GDM1 (cell line): Measurements from ENCODE around the gene SPHK2.
A peak's percentile ranks its signal among the peaks of the same experiment; 100 is the strongest.
"Not testable (repeated sequence)": the region's sequence is repeated elsewhere in the genome, so short reads cannot be mapped to it uniquely, and the experiment has no call there.

Experiments
- DNase-seq: peaks from one replicate; lab custom pipeline; 2025; lab: John Stamatoyannopoulos, UW

The SPHK2 gene, protein sequence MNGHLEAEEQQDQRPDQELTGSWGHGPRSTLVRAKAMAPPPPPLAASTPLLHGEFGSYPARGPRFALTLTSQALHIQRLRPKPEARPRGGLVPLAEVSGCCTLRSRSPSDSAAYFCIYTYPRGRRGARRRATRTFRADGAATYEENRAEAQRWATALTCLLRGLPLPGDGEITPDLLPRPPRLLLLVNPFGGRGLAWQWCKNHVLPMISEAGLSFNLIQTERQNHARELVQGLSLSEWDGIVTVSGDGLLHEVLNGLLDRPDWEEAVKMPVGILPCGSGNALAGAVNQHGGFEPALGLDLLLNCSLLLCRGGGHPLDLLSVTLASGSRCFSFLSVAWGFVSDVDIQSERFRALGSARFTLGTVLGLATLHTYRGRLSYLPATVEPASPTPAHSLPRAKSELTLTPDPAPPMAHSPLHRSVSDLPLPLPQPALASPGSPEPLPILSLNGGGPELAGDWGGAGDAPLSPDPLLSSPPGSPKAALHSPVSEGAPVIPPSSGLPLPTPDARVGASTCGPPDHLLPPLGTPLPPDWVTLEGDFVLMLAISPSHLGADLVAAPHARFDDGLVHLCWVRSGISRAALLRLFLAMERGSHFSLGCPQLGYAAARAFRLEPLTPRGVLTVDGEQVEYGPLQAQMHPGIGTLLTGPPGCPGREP

DNA sequence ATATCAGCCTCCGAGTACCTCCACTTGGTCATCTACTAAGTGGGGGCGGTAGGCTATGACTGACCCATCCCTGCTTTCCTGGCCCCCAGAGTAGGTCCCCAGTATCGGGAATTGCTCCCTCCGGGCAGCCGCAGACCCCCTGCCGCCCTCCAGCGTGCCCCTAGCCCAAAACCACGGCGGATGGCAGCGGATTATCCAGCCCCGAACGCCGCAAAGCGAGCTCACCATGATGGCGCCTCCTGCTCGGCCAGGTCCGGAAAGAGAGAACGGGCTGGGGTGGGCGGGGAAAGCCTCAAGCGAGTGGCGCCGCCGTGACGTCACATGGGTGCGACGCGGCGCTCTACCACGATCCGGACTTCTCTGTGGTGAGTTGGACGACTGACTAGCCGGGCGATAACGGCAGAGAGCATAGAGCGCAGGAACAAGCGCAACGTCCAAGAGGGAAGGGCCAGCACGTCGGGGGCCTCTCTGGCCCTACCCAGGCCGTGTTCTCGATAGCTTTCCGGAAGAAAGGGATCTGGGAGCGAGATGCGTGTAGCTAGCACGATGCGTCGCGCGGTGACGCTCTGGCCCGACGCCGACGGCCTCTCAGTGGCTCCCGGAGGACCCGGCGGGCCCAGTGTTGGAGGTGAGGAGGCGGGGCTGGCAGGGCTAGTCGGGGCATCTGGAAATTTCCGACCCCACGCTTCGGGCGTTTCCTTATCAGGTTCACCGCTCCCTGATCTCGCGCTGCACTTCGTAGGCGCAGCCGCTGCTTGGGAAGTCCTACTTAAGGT lies at the start of gene SPHK2, which contains the start of gene RPL18:
SPHK2 (plus strand) TSS at position 591 of the 776 bp plus-strand sequence. CDS start 1,009 bp downstream, outside the sequence.
RPL18 (minus strand) TSS at position 263 of the 776 bp plus-strand sequence; CDS start at position 228, 35 bp downstream.
- peak; percentile 100 for DNase-seq

DNA sequence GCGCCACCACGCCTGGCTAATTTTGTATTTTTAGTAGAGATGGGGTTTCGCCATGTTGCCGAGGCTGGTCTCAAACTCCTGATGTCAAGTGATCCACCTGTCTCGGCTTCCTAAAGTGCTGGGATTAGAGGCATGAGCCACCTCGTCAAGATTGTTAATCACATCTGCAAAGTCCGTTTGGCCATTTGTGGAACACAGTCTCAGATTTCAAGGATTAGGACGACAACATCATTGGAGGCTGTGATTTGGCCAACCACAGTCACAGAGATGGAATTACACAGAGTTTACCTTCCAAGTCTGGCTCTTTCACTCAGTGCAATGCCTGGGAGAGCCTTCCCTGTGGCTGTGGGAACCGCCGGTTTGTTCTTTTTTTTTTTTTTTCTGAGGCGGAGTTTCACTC lies 49.5 kb upstream of the SPHK2 start:
- DNase-seq = no peak

DNA sequence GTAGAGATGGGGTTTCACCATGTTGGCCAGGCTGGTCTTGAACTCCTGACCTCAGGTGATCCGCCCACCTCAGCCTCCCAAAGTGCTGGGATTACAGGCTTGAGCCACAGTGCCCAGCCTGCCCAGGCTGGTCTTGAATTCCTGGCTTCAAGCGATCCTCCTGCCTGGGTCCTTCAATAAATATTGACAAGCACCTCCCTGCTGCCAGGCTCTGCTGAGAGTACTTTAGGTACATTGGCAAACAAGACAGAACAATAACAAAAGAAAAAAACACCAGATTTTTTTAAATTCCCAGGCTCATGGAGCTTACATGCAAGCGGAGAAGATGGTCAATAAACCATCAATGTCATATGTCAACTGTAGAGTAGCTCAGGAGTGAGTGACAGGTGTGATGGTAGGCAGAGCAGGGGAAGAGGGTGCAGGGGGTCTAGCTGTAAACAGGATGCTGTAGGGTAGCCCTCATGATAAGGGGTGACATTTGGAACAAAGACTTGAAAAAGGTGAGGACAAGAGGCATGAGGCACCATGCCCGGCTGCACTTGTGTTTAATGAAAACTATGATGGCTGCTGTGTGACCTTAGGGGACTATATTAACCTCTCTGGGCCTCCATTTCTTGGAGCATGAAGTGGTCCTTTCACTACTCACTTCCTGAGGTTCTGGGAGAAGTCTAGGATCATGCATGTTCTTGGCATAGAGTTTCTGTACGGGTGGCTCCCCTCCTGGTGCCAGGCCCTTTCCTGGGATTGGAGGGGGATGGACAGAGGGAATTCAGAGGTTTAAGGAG lies 47.7 kb upstream of the SPHK2 start:
- DNase-seq = no peak

DNA sequence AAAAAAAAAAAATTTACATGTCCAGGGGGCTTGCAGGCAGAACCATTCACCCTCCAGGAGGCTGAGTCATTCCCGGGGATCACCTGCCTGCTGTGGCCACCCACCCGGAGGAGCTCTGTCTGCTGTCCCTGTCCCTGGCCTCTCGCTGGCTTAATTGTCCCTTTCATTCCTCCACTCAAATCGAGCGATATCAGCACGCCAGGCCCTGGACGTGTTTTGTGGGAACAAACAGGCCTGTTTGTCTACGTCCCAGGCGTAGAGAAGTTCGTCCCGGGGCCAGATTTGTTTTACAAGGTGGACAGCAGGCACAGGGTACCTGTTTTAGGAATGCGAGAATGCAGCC lies 46.2 kb upstream of the SPHK2 start:
- no peak for DNase-seq

DNA sequence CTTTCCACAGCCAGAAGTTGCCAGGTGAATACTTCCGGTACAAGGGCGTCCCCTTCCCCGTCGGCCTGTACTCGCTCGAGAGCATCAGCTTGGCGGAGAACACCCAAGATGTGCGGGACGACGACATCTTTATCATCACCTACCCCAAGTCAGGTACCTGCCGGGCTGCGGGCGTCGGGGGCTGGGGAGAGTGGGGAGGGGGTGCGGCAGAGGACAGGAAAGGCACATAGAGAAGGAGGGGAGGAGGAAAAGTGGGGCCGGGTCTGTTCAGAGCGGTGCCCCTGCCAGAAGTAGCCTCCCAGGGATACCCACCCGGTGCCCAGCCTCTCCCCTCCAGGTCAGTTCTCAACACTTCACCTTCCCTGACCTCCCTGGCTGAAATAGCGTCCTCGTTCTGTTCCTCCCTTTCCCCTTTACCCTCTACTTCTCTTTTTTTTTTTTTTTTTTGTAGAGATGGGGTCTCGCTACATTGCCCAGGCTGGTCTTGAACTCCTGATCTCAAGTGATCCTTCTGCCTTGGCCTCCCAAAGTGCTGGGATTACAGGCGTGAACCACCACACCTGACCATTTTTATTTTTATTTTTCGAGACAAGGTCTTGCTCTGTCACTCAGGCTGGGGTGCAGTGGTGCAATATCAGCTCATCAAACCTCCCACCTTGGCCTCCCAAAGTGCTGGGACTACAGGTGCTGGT lies 43.2 kb upstream of the SPHK2 start:
- DNase-seq = no peak

DNA sequence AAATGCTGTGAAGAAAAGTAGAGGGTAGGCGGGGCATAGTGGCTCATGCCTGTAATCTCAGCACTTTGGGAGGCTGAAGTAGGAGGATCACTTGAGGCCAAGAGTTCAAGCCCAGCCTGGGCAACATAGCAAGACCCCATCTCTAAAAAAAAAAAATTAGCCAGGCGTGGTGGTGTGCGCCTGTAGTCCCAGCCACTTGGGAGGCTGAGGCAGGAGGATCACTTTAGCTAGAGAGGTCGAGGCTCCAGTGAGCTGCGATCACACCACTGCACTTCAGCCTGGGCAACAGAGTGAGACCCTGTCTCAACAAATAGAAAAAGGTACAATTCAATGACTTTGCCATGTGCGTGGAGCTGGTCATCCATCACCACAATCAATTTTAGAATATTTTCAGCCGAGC lies 41.4 kb upstream of the SPHK2 start:
- not testable (repeated sequence) for DNase-seq

DNA sequence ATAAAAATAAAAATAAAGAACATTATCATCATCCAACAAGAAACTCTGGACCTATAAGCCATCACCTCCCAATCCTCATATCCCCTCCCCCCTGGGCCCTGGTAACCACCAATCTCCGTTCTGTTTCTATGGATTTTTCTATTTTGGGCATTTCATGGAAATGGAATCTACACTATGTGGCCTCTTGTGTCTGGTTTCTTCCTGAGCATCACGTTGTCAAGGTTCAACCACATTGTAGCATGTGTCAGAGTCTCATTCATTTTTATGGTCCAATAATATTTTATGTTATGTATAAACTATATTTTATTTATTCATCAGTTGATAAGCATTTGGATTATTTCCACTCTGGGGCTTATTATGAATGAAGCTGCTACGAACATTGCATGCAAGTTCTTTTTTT lies 40.4 kb upstream of the SPHK2 start:
- DNase-seq = no peak

DNA sequence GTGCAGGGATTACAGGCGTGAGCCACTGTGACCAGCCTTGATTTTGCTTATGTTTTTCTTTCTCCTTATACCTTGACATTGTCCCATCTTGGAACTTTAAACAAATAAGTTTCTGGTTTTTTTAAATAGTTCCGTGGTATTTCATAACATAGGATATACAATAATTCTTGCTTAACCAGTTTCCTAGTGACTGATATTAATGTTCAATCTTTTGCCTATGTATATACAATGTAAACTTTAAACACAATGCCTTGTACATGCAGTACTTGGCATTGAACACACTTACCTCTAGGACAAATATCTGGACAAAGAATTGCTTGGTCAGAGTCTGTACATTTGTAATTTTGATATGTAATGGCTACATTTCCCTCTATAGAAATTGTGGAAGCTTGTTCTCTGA lies 37.1 kb upstream of the SPHK2 start:
- DNase-seq = no peak

DNA sequence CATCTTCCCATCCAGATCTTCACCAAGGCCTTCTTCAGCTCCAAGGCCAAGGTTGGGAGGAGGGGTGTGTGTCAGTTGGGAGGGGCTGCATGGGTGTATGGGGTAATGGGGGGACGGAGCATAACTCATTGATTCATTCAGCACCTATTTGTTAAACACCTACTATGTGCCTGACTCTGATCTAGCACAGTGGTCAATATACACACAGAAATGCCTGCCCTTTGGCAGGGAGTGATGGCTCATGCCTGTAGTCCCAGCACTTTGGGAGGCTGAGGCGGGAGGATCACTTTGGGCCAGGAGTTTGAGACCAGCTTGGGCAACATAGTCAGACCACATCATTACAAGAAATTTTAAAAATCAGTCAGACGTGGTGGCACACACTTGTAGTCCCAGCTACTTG lies 31.9 kb upstream of the SPHK2 start:
- no peak for DNase-seq

DNA sequence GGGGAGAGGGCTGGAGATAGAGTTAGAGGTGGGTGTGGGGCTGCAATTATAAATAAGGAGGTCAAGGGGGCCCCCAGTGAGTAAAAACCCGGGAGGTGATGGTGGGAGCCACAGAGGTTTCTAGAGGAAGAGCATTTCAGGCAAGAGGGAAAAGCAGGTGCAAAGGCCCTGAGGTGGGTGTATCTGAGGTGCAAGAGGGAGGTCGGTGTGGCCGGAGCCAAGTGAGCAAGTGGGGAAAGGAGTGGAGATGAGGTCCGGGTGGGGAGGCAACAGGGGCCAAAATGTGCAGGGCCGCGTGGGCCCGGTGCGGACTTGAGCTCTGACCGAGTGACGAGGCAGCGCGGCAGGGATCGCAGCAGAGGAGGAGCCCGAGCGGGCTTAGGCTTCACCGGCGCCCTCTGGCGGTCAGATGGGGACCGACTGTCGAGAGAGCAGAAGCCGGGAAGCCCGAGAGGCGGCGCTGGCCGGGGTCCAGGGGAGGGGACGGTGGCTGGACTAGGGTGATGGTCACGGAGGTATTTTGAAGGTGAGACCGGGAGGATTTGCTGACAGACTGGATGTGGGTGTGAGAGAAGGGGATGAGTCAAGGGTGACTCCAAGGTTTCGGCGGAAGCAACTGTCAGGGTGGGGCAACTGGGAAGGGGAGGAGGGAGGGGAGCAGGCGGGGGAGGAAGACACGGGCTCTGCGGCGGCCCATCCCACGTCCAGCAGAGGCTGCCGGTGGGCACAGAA lies 30.5 kb upstream of the SPHK2 start:
- DNase-seq = peak; percentile 74

DNA sequence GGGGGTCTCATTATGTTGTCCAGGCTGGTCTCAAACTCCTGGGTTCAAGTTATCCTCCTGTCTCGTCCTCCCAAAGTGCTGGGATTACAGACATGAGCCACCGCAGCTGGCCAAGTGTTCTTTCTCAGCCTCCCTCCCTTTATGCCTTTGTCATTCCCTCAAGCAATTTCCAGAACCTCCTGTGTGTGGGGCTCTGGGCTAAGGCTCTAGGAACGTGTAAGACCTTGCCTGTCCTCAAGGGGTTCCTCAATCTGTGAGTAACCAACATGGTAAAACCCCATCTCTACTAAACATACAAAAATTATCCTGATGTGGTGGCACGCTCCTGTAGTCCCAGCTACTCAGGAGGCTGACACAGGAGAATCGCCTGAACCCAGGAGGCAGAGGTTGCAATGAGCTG lies 28.3 kb upstream of the SPHK2 start:
- no peak for DNase-seq

DNA sequence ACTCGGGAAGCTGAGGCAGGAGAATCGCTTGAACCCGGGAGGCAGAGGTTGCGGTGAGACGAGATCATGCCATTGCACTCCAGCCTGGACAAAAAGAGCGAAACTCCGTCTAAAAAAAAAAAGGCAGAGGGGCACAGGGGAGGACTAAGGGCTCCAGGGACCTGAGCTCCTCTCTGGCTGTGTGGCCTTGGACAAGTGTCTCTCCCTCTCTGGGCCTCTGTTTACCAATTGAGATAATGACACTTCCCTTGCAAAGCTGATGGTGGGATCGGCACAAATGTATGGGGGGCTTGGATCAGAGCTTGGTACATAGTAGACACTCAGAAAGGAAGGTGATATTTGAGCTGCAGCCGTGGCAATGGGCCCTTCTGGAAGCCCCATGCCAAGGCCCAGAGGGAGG lies 24.1 kb upstream of the SPHK2 start:
- DNase-seq = no peak

DNA sequence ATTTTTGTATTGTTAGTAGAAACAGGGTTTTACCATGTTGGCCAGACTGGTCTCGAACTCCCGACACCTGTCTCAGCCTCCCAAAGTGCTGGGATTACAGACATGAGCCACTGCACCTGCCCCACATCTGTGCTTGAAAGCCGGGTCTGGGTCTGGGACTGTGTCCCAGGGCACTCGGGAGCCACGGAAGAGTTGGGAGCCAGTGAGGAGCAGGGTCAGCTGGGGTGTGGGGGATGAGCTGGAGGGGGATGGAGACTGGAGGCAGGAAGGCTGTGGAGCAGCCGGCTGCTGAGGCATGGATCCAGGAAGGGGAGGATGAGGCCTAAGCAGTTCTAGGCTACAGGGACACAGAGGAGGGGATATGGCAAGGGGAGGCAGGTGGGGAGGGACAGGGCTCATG lies 23.5 kb upstream of the SPHK2 start:
- DNase-seq = no peak

DNA sequence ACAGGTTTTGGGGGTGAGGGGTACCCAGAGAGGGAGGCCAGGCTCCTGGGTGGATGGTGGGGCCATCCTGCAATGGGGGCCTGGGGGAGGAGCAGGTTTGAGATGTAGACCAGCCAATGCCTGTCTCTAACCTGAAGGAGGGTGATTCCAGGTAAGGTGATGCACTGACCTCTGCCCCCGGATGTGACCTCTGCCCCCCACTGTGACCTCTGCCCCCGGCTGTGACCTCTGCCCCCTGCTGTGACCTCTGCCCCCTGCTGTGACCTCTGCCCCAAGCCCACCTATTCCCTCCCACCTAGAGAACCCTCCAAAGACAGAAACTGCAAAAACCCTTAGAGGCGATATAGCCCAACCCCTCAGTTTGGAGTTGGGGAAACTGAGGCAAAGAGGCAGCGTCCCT lies 23.1 kb upstream of the SPHK2 start:
- no peak for DNase-seq

DNA sequence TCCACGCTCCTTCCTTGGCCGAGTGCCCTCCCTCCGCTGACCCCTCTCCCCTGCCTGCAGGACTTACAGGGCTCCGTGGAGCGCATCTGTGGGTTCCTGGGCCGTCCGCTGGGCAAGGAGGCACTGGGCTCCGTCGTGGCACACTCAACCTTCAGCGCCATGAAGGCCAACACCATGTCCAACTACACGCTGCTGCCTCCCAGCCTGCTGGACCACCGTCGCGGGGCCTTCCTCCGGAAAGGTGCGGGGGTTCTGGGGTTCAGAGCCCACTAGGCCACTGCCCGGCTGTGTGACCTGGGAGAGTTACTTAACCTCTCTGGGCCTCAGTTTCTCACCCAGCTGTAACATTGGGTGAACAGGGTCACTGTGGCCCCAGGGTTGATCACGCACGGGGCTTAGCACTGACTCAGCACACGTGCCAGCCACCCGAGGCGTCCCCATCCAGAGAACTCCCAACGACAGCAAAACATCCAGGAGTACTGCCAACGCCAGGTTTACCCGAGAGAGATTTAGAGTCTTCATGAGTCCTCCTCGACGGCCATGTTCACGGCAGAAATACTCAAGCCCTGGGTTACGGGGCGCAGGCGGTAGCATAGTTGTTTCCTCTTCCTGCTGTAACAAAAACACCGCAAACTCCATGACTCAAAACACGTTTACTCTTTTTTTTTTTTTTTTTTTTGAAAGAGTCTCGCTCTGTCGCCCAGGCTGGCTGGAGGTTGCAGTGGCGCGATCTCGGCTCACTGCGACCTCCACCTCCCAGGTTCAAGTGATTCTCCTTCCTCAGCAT lies 22.4 kb upstream of the SPHK2 start:
- no peak for DNase-seq

DNA sequence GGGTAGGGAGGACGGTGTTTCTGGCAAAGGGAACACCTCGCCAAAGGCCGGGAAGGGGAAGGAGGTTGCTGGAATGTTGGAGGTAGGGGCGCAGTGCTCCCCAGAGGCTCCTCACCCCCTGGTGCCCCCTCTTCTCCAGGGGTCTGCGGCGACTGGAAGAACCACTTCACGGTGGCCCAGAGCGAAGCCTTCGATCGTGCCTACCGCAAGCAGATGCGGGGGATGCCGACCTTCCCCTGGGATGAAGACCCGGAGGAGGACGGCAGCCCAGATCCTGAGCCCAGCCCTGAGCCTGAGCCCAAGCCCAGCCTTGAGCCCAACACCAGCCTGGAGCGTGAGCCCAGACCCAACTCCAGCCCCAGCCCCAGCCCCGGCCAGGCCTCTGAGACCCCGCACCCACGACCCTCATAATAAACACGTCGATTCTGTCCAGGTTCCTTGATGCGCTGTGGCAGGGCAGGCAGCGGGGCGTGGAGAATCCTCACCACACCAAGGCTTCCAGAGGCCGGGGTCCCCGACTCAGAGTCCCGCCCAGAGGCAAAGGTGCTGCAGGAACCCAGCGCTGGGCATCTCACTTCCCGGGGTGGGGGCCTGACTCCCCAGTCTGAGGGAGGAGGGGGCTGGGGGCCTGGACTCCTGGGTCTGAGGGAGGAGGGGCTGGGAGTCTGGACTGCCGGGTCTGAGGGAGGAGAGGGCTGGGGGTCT lies 20.2 kb upstream of the SPHK2 start:
- DNase-seq = no peak

DNA sequence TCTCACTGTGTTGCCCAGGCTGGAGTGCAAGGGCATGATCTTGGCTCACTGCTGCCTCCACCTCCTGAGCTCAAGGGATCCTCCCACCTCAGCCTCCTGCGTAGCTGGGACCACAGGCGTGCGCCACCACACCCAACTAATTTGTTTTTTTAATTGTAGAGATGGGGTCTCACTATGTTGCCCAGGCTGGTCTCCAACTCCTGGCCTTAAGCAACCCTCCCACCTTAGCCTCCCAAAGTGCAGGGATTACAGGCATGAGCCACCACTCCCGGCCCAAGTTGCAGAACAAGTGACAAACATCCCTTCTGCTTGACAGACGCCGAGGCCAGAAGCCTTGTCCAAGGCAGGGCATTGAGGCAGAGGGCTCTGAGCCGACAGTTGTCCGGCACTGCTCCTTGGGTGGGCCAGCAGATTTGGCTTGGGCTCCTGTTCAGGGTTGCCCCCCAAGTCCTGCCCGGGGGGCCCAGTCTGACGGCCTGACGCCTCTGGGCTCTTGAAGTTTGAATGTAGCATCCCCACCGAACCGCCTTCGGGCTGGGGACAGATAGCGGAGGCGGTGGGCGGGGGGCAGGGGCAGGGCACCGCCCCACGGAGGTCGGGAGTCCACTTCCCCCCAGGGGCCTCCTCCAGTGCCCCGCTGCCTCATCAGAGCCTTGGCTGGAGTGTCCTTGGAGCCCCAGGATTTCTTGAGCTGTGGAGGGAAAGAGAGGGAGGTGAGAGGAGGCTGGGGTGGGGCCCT lies 18.5 kb upstream of the SPHK2 start:
- DNase-seq = no peak

DNA sequence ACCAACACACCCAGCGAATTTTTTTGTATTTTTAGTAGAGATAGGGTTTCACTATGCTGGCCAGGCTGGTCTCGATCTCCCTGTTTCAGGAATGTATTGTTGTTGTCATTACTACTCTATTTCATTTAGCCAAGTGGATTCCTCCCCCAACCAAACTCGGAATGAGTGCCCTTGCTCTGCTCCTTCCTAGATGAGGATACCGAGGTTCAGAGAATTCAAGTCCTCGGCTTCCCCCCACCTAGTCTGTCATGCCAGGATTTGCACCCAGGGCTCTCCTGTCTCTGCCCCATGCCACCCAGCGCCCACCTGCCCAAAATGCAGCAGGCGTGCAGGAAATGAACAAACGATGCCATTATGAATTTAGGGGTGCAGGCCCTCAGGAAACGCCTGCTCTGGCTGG lies 16.3 kb upstream of the SPHK2 start:
- DNase-seq = no peak

DNA sequence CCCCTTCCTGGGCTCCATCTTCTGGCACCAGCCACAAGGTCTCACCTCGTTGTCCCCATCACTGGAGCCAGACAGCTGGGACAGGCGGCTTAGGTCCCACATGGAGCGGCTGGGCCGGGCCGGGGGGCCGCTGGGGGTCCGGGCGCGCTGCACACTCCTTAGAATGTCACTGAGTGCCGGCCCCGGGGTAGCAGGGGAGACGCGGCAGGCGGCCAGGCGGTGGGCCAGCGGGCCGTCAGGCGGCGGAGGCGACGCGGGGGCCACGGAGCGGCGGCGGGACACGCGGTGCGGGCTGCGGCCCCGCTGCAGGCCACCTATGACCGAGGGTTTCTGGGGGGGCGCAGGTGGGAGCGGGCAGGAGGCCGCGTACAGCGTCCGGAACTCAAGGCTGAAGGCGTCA lies 15.9 kb upstream of the SPHK2 start:
- no peak for DNase-seq
